Left lung (tissue), 10 donors: ENCODE data around the gene ASTL. TPM values are rescaled to one million over a fixed set of nuclear protein-coding genes. Genes with fewer than 3 reads are reported as not detected.

ENCODE experiments used
- ATAC-seq: fragments of 200-7000 bp; cut with Tn5 transposase; one replicate; pipeline ENCODE4 v1.9.1; 2020; ENCODE audit warnings: moderate library complexity
- DNase-seq, 4 donors: peaks; one replicate each; pipeline ENCODE4 v3.0.0-alpha.2; 2013 to 2020
- H3K27ac ChIP-seq, 2 donors: fragments of 200-600 bp; sonication (generic) in 1 of 2; one replicate each; pipeline versions ENCODE4 v1.5.0 to v1.8.0; 2020 to 2021
- H3K27me3 ChIP-seq, 2 donors: fragments of 200-600 bp; sonication (generic) in 1 of 2; one replicate each; pipeline versions ENCODE4 v1.5.0 to v1.8.0; 2020 to 2021
- H3K36me3 ChIP-seq, 2 donors: fragments of 200-600 bp; sonication (generic) in 1 of 2; one replicate each; pipeline versions ENCODE4 v1.5.0 to v1.8.0; 2020 to 2021
- H3K4me1 ChIP-seq, 2 donors: fragments of 200-600 bp; one replicate each; pipeline ENCODE4 v1.8.0; 2021
- H3K4me3 ChIP-seq, 2 donors: fragments of 200-600 bp; sonication (generic) in 1 of 2; one replicate each; pipeline versions ENCODE4 v1.5.0 to v1.8.0; 2020 to 2021; ENCODE audit warnings: mild to moderate bottlenecking in 1 of 2
- H3K9me3 ChIP-seq, 2 donors: fragments of 200-600 bp; sonication (generic) in 1 of 2; one replicate each; pipeline versions ENCODE4 v1.5.0 to v1.8.0; 2020 to 2021
- CTCF ChIP-seq, 2 donors: fragments of 200-600 bp; sonication (generic) in 1 of 2; IDR thresholded peaks; one replicate each; pipeline versions ENCODE4 v1.5.0 to v1.8.0; 2021; ENCODE audit warnings: antibody characterized with exemption in 2 of 2
- intact Hi-C, 2 donors: fragments of 100-400 bp; cut with DNase I; formaldehyde crosslinking; loops; one replicate each; pipeline versions ENCODE4 v1.11.2 to v1.14.2; 2022
- polyA plus RNA-seq, 6 donors: library from polyadenylated mRNA; unstranded; fragments of 120-200 nt; gene quantifications; one replicate each; pipeline ENCODE4 v1.2.1, GENCODE V29; 2013; ENCODE audit not compliant: insufficient read length in 6 of 6
- total RNA-seq, 2 donors: library from RNA; stranded (reverse); fragmentation: NEBNext Ultra II Directional; extraction: Animal tissue kit (Norgen Biotek cat#: 25700); gene quantifications; one replicate each; pipeline ENCODE4 v1.2.1, GENCODE V29; 2021
- donor health status: DM: no; HTN: yes; CAD: no.
- donor health status: DM: no; HTN: no; CAD: no.

Gene ASTL
- total and polyA plus RNA-seq, 8 donors: 0.11 to 0.30 (median 0.21) TPM; not detected in 3

GRCh38 chr2:96114903-96115581 lies 23.3 kb downstream of the ASTL start:
- no peak for TF ChIP-seq CTCF (IDR thresholded peaks at IDR 0.05)
- intact Hi-C loops: no loop called here
- Histone ChIP-seq H3K4me3 (no peak overlapping the region), H3K36me3 (no peaks in the 10 kb centered on the region), H3K4me1 (peaks cover 4 to 15% of the 10 kb centered on the region in 2 donors), H3K27me3 (peaks cover 18 to 60% of the 10 kb centered on the region in 2 donors), H3K9me3 (no peaks in the 10 kb centered on the region), H3K27ac (no peak overlapping the region)
- DNase-seq: peak in 2 of 4 donors; percentile 25 to 60
- no peak for ATAC-seq

GRCh38 chr2:96114546-96114902 lies 23.8 kb downstream of the ASTL start:
- peak in 2 of 4 donors; percentile 19 to 80 for DNase-seq
- TF ChIP-seq CTCF (IDR thresholded peaks at IDR 0.05): no peak
- Histone ChIP-seq H3K36me3 (no peaks in the 10 kb centered on the region), H3K4me1 (peaks cover 4 to 15% of the 10 kb centered on the region in 2 donors), H3K4me3 (no peak overlapping the region), H3K9me3 (no peaks in the 10 kb centered on the region), H3K27ac (no peak overlapping the region), H3K27me3 (peaks cover 18 to 55% of the 10 kb centered on the region in 2 donors)
- intact Hi-C loops: no loop called here
- no peak for ATAC-seq

- Histone ChIP-seq H3K9me3 (no peaks in the 10 kb centered on the region), H3K4me3 (no peak overlapping the region), H3K27ac (no peak overlapping the region), H3K27me3 (peaks cover 18 to 49% of the 10 kb centered on the region in 2 donors), H3K36me3 (no peaks in the 10 kb centered on the region), H3K4me1 (peaks cover 4 to 15% of the 10 kb centered on the region in 2 donors)
- DNase-seq (peak in 2 of 4 donors; percentile 26 to 29), ATAC-seq (no peak)
- intact Hi-C loops: no loop called here
- no peak for TF ChIP-seq CTCF (IDR thresholded peaks at IDR 0.05)
Measured at GRCh38 chr2:96113951-96114350, 24.4 kb downstream of the ASTL start.

GRCh38 chr2:96113367-96113677 lies 25.0 kb downstream of the ASTL start:
- intact Hi-C loops: no loop called here
- Histone ChIP-seq H3K36me3 (no peaks in the 10 kb centered on the region), H3K27ac (no peak overlapping the region), H3K27me3 (peaks cover 18 to 48% of the 10 kb centered on the region in 2 donors), H3K4me1 (peaks cover 4 to 15% of the 10 kb centered on the region in 2 donors), H3K4me3 (no peak overlapping the region), H3K9me3 (no peaks in the 10 kb centered on the region)
- DNase-seq (peak in 2 of 4 donors; percentile 32 to 53), ATAC-seq (no peak)
- no peak for TF ChIP-seq CTCF (IDR thresholded peaks at IDR 0.05)

GRCh38 chr2:96112501-96113366 lies 25.6 kb downstream of the ASTL start:
- TF ChIP-seq CTCF (IDR thresholded peaks at IDR 0.05): no peak
- intact Hi-C loops: no loop called here
- H3K27me3 ChIP-seq: peaks cover 18 to 48% of the 10 kb centered on the region in 2 donors
- ATAC-seq (no peak), DNase-seq (peak in 1 of 4 donors; percentile 23)
- no peak overlapping the region for H3K27ac ChIP-seq
- peaks cover 4 to 15% of the 10 kb centered on the region in 2 donors for H3K4me1 ChIP-seq
- H3K4me3 ChIP-seq: no peak overlapping the region
- H3K9me3 ChIP-seq: no peaks in the 10 kb centered on the region
- H3K36me3 ChIP-seq: no peaks in the 10 kb centered on the region
